A549 (cell line): ENCODE measurements around the gene BBX. TPM values are rescaled to one million over a fixed set of nuclear protein-coding genes. Genes with fewer than 3 reads are reported as not detected.

Experiments used
- ATAC-seq, 2 experiments: fragments of 200-7000 bp in 1 of 2; fragments of >200 bp in 1 of 2; cut with Nextera tagmentation in 1 of 2; cut with Tn5 transposase in 1 of 2; 3 replicates each; pipeline versions ENCODE4 v1.8.0 to v1.9.1; 2018 to 2020; ENCODE audit warnings: mild to moderate bottlenecking in 1 of 2, moderate library complexity in 1 of 2
- CTCF ChIA-PET: fragments of 300-600 bp; sonication (Branson Sonifier 250); formaldehyde crosslinking; extraction: SDS; loops from one replicate; lab custom pipeline; 2021; ENCODE audit warnings: antibody characterized with exemption, inconsistent platforms; lab: Yijun Ruan, JAX
- POLR2A ChIA-PET: fragments of 350-600 bp; formaldehyde crosslinking; extraction: SDS; loops from one replicate; lab custom pipeline; 2021; ENCODE audit warnings: antibody characterized with exemption, inconsistent platforms; lab: Yijun Ruan, JAX
- DNase-seq, 2 experiments: peaks; one replicate each; pipeline versions ENCODE4 v3.0.0 to v3.0.0-alpha.2; 2011 to 2016; ENCODE audit warnings: low read depth in 1 of 2, low spot score in 1 of 2
- FAIRE-seq: peaks from 2 replicates; lab custom pipeline; 2011; peaks lifted over from hg19 to GRCh38; lab: Jason Lieb, UNC
- H3K27ac ChIP-seq, 2 experiments: fragments of >200 bp; sonication (Bioruptor Twin); formaldehyde crosslinking; 3 replicates each; pipeline ENCODE4 v1.5.1; 2016 to 2017
- H3K4me1 ChIP-seq: fragments of >200 bp; sonication (Bioruptor Twin); formaldehyde crosslinking; 3 replicates; pipeline ENCODE4 v1.6.1; 2016
- H3K4me2 ChIP-seq: fragments of >200 bp; sonication (Bioruptor Twin); formaldehyde crosslinking; 3 replicates; pipeline ENCODE4 v1.6.1; 2016
- H3K4me3 ChIP-seq: fragments of >200 bp; sonication (Bioruptor Twin); formaldehyde crosslinking; 3 replicates; pipeline ENCODE4 v1.5.1; 2016
- H3K9me3 ChIP-seq: fragments of >200 bp; sonication (Bioruptor Twin); formaldehyde crosslinking; 3 replicates; pipeline ENCODE4 v1.6.1; 2016
- BHLHE40 ChIP-seq: IDR thresholded peaks from 2 replicates; pipeline ENCODE4 v1.6.1; 2012; ENCODE audit warnings: low read depth, low read length, inconsistent platforms
- CBX8 ChIP-seq: fragments of 200-600 bp; sonication (generic); IDR thresholded peaks from 2 replicates; pipeline ENCODE4 v1.6.1; 2016
- EHF ChIP-seq: fragments of 250-450 bp; sonication (Bioruptor Pico); IDR thresholded peaks from 2 replicates; pipeline ENCODE4 v1.5.0; 2020; ENCODE audit warnings: mild to moderate bottlenecking
- EHMT2 ChIP-seq: fragments of 200-600 bp; sonication (generic); IDR thresholded peaks from 2 replicates; pipeline ENCODE4 v1.6.1; 2016; ENCODE audit warnings: antibody characterized with exemption, low read depth, mild to moderate bottlenecking, moderate library complexity
- FOSL2 ChIP-seq, 2 experiments: fragments of 450-650 bp in 1 of 2; fragments of >200 bp in 1 of 2; sonication (Bioruptor Twin) in 1 of 2; formaldehyde crosslinking; IDR thresholded peaks; 2 replicates each; pipeline versions ENCODE4 v1.5.0 to v1.6.1; 2016 to 2020; ENCODE audit warnings: mild to moderate bottlenecking in 1 of 2, moderate library complexity in 1 of 2
- GATA3 ChIP-seq: IDR thresholded peaks from 2 replicates; pipeline ENCODE4 v1.6.1; 2012; ENCODE audit warnings: borderline replicate concordance
- HOXB13 ChIP-seq: fragments of 250-450 bp; sonication (Bioruptor Pico); IDR thresholded peaks from 2 replicates; pipeline ENCODE4 v1.5.0; 2020; ENCODE audit warnings: low read depth, mild to moderate bottlenecking, moderate library complexity
- JUN ChIP-seq, 2 experiments: fragments of >200 bp; sonication (Bioruptor Twin); formaldehyde crosslinking; IDR thresholded peaks; 2 replicates in 1 of 2; 3 replicates in 1 of 2; pipeline ENCODE4 v1.6.1; 2016 to 2017
- JUNB ChIP-seq: fragments of >200 bp; sonication (Bioruptor Twin); formaldehyde crosslinking; IDR thresholded peaks from 2 replicates; pipeline ENCODE4 v1.6.1; 2016
- KDM5A ChIP-seq: fragments of 200-600 bp; sonication (generic); IDR thresholded peaks from 2 replicates; pipeline ENCODE4 v1.6.1; 2016; ENCODE audit warnings: antibody characterized with exemption, mild to moderate bottlenecking
- MAFK ChIP-seq: fragments of 450-650 bp; IDR thresholded peaks from 2 replicates; pipeline ENCODE4 v1.6.1; 2014; ENCODE audit not compliant: partially characterized antibody
- MAZ ChIP-seq: fragments of 150-350 bp; IDR thresholded peaks from 2 replicates; pipeline ENCODE4 v1.6.1; 2014; ENCODE audit warnings: antibody characterized with exemption, low read depth, low read length, borderline replicate concordance
- MYC ChIP-seq: IDR thresholded peaks from 2 replicates; pipeline ENCODE4 v1.6.1; 2012; ENCODE audit warnings: mild to moderate bottlenecking, inconsistent platforms, low read length, improper control_type of control experiment, borderline replicate concordance
- NFE2L2 ChIP-seq: fragments of 150-350 bp; conservative IDR thresholded peaks from 2 replicates; pipeline ENCODE4 v1.6.1; 2014; ENCODE audit warnings: low read length
- NR3C1 ChIP-seq: fragments of >200 bp; sonication (Bioruptor Twin); formaldehyde crosslinking; IDR thresholded peaks from 3 replicates; pipeline ENCODE4 v1.6.1; 2017
- POLR2A ChIP-seq: IDR thresholded peaks from 2 replicates; pipeline ENCODE4 v1.6.1; 2012; ENCODE audit warnings: mild to moderate bottlenecking, low read length
- POLR2AphosphoS2 ChIP-seq: conservative IDR thresholded peaks from 2 replicates; pipeline ENCODE4 v1.6.1; 2012; ENCODE audit warnings: low read length, improper control_type of control experiment, inconsistent platforms
- RAD21 ChIP-seq, 2 experiments: fragments of >200 bp in 1 of 2; sonication (Bioruptor Twin) in 1 of 2; formaldehyde crosslinking in 1 of 2; IDR thresholded peaks in 1 of 2; conservative IDR thresholded peaks in 1 of 2; 2 replicates in 1 of 2; 3 replicates in 1 of 2; pipeline ENCODE4 v1.6.1; 2012 to 2018; ENCODE audit warnings: inconsistent platforms in 1 of 2
- RCOR1 ChIP-seq: fragments of 150-350 bp; IDR thresholded peaks from 2 replicates; pipeline ENCODE4 v1.6.1; 2014; ENCODE audit warnings: antibody characterized with exemption, low read length, low read depth
- SMC3 ChIP-seq: fragments of >200 bp; sonication (Bioruptor Twin); formaldehyde crosslinking; IDR thresholded peaks from 3 replicates; pipeline ENCODE4 v1.6.1; 2018; ENCODE audit warnings: inconsistent platforms
- SREBF2 ChIP-seq: fragments of 450-650 bp; IDR thresholded peaks from 2 replicates; pipeline ENCODE4 v1.6.1; 2014; ENCODE audit warnings: mild to moderate bottlenecking, moderate library complexity
- TFCP2L1 ChIP-seq: fragments of 250-450 bp; sonication (Bioruptor Pico); IDR thresholded peaks from 2 replicates; pipeline ENCODE4 v1.5.0; 2021; ENCODE audit warnings: mild to moderate bottlenecking
- TP53 ChIP-seq: fragments of 250-450 bp; sonication (Bioruptor Pico); IDR thresholded peaks from 2 replicates; pipeline ENCODE4 v1.5.0; 2021; ENCODE audit warnings: mild to moderate bottlenecking, moderate library complexity
- ZC3H11A ChIP-seq: fragments of 450-650 bp; IDR thresholded peaks from 2 replicates; pipeline ENCODE4 v1.6.1; 2014; ENCODE audit warnings: antibody characterized with exemption, mild to moderate bottlenecking
- ZFP36 ChIP-seq: fragments of 450-650 bp; IDR thresholded peaks from 2 replicates; pipeline ENCODE4 v1.6.1; 2014; ENCODE audit warnings: borderline replicate concordance; ENCODE audit not compliant: partially characterized antibody
- ZNF302 ChIP-seq: fragments of 250-450 bp; sonication (Bioruptor Pico); IDR thresholded peaks from 2 replicates; pipeline ENCODE4 v1.9.0; 2021; ENCODE audit warnings: inconsistent platforms, mild to moderate bottlenecking, moderate library complexity
- WGBS: methylation state at CpG from one replicate; pipeline ENCODE4 v1.1.6; 2017; ENCODE audit errors: missing lambda C conversion rate; 5-methylcytosine and 5-hydroxymethylcytosine counted together
- polyA plus RNA-seq, 4 experiments: library from polyadenylated mRNA; depleted of rRNA in 3 of 4; stranded (reverse); fragments of >200 nt; fragmentation: RNase III in 1 of 4; extraction: RNeasy Plus Mini Kit Qiagen cat#74134 plus additional on column Dnase treatment in 1 of 4; gene quantifications; 2 replicates in 3 of 4; 3 replicates in 1 of 4; pipeline ENCODE4 v1.2.3, GENCODE V29; 2011 to 2017
- TF ChIP-seq, protein P1 (sequence below): fragments of >200 bp; sonication (Bioruptor Twin); formaldehyde crosslinking; IDR thresholded peaks from 2 replicates; pipeline ENCODE4 v1.6.1; 2016
- TF ChIP-seq, protein P2 (sequence below): IDR thresholded peaks from 2 replicates; pipeline ENCODE4 v1.6.1; 2012
- TF ChIP-seq, protein P3 (sequence below): IDR thresholded peaks from 2 replicates; pipeline ENCODE4 v1.6.1; 2012; ENCODE audit warnings: low read depth, borderline replicate concordance

The BBX gene
- polyA plus RNA-seq, 2 of the 4 experiments (the other 2 are of a cell fraction) = 16.7 to 62.8 TPM

DNA sequence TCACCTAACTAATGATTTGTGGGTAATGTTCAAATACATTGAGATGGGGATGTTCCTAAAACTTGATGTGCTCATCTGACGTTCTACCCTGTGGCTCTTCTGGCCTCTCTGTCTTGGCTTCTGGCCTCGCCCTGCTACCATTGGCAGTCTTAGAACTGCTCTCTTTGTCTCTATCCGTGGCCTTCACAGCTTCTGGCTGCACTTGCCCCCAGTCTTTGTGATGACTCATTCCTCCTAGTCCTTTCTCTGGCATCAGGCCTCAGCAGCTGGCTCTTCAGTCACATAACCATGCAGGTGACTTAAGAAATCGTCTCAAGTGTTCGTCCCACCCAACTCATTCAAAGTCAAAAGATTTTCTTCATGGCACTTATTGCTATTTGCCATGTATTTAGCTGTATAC, 188.1 kb downstream of the BBX start:
- peak in 1 of 2 experiments; percentile 23; a peak in 1 of 6 replicates for ATAC-seq
- ChIA-PET CTCF (interaction anchor here (1.0 kb wide), 1 partner anchor 32 kb away, joined by 7 read pairs; no protein-coding TSS in a partner anchor), POLR2A (no interaction called here)
- 71% methylated on average over 5 of the region's 5 CpGs for WGBS
- no peak overlapping the region for H3K27ac ChIP-seq
- TF ChIP-seq FOSL2 (IDR thresholded peaks at IDR 0.05) (no peak), FOSL2 (CRISPR knock-in tag; IDR thresholded peaks at IDR 0.05) (peak; percentile 28; the same call in 1 of the 2 replicates), ZFP36 (no peak)
- H3K4me1 ChIP-seq = peaks cover 3% of the 10 kb centered on the region; the same call in 1 of the 3 replicates
- no peak overlapping the region for H3K4me3 ChIP-seq
- H3K9me3 ChIP-seq = no peaks in the 10 kb centered on the region
- peak; percentile 7 to 12 for DNase-seq
- H3K4me2 ChIP-seq = no peak overlapping the region
- FAIRE-seq = no peak

DNA sequence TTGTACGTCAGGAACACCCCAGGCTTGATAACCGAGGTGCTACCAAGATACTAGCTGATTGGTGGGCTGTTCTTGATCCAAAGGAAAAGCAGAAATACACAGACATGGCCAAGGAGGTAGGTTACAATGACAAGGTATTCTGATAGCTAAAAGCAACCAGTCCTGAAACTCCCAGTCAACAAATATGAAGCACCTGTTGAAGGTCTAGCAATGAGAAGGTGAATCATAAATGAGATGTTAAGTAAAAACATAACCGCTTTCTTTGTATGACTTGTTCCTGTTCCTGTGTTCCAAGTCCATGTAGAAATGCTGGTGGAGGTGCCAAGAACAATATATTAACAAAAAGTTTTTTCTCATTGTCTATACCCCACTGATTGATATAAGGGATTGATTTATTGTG, 194.0 kb downstream of the BBX start:
- Histone ChIP-seq H3K4me2 (no peak overlapping the region), H3K9me3 (no peaks in the 10 kb centered on the region), H3K4me1 (no peaks in the 10 kb centered on the region), H3K27ac (no peak overlapping the region), H3K4me3 (no peak overlapping the region)
- 87% methylated on average over 3 of the region's 3 CpGs for WGBS
- POLR2A ChIA-PET = no interaction called here
- TF ChIP-seq CBX8 = no peak
- TF ChIP-seq JUNB = no peak
- TF ChIP-seq, protein P1, sequence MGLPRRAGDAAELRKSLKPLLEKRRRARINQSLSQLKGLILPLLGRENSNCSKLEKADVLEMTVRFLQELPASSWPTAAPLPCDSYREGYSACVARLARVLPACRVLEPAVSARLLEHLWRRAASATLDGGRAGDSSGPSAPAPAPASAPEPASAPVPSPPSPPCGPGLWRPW = no peak
- no peak for TF ChIP-seq TFCP2L1
- TF ChIP-seq MYC = no peak
- TF ChIP-seq SREBF2 = no peak
- no peak for TF ChIP-seq SMC3
- no peak for TF ChIP-seq JUN (IDR thresholded peaks at IDR 0.05)
- no peak for FAIRE-seq
- DNase-seq = no peak
- ATAC-seq = no peak
- CTCF ChIA-PET = interaction anchor here (1.6 to 2.1 kb wide), 2 partner anchors 23 to 41 kb away, joined by 4 to 5 read pairs; no protein-coding TSS in a partner anchor

DNA sequence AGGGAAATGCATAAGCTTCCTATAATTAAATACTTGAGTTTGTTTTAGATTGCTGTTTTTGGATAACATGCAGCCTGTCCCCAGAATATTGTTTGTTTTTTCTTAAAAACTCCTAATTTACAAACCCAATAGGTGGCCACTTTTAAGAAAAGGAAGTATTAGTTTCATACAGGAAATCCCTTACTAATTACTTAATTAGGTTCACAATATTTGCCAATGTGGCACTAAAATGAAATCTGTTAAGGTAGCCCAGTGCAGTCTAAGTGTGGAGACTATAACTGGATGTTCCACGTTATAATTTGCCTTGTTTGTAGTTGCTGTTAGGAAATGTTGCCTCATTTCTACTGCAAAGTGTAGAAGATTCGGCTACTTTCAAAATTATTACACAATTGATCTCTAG, 195.8 kb downstream of the BBX start:
- no peak for DNase-seq
- TF ChIP-seq MAZ = no peak
- peak; percentile 3 for TF ChIP-seq MAFK
- TF ChIP-seq, all 56 proteins: peak for 1
- 78% methylated on average over 2 of the region's 2 CpGs for WGBS
- ChIA-PET POLR2A (no interaction called here), CTCF (interaction anchor here (1.3 kb wide), 1 partner anchor 28 kb away, joined by 3 read pairs; no protein-coding TSS in a partner anchor)
- Histone ChIP-seq H3K4me3 (no peak overlapping the region), H3K4me1 (no peaks in the 10 kb centered on the region), H3K9me3 (no peaks in the 10 kb centered on the region), H3K4me2 (no peak overlapping the region), H3K27ac (no peak overlapping the region)
- no peak for ATAC-seq
- no peak for FAIRE-seq

DNA sequence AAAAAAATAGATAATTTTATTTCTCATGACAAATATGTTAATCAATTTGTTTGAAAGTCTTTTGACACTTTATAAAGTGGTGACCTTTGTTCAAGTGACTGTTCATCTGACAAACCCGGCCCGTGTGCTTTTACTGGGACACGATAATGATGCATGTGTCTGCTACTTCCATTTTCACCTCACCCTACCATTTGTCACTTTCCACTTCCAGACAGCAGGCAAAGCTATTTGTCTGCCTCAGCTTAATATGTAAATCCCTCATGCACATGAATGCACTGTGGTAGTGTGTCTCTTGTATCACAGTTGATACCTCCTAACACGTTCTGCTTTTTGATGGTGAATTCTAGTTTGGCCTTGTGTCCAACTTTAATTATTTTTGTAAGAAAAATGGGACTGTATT, 204.3 kb downstream of the BBX start:
- Histone ChIP-seq H3K4me2 (no peak overlapping the region), H3K4me3 (no peak overlapping the region), H3K9me3 (no peaks in the 10 kb centered on the region), H3K4me1 (no peaks in the 10 kb centered on the region), H3K27ac (no peak overlapping the region)
- WGBS = 91% methylated on average over 4 of the region's 4 CpGs
- FAIRE-seq (no peak), DNase-seq (no peak), ATAC-seq (no peak)
- ChIA-PET POLR2A (no interaction called here), CTCF (interaction anchor here (3.9 kb wide), 1 partner anchor 51 kb away, joined by 13 read pairs; no protein-coding TSS in a partner anchor)
- TF ChIP-seq KDM5A (no peak), BHLHE40 (no peak), RAD21 (conservative IDR thresholded peaks at IDR 0.05 in 1 of 2, IDR thresholded peaks at IDR 0.05 in 1 of 2) (no peak), NFE2L2 (no peak), MYC (no peak), JUNB (no peak), RCOR1 (no peak), EHMT2 (no peak)

DNA sequence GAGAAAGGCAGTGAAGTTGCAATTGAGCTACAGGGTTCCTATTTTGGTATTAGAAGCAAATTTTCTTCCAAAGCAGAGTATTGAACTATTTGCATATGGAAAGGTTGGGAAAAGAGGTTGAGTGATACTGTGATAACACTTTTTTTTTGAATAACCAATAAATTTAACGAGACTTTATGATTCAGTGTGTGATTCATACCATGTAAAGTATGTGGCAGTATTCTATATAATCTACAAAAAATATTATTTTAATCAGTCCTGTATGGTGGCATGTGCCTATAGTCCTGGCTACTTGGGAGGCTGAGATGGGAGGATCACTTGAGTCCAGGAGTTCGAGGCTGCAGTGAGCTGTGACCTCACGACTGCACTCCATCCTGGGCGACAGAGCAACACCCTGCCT, 206.9 kb downstream of the BBX start:
- CTCF ChIA-PET = interaction anchor here (0.7 to 3.9 kb wide), 5 partner anchors 12 to 155 kb away, joined by 3 to 13 read pairs (median 3); no protein-coding TSS in a partner anchor
- no peaks in the 10 kb centered on the region for H3K4me1 ChIP-seq
- POLR2A ChIA-PET = no interaction called here
- H3K9me3 ChIP-seq = no peaks in the 10 kb centered on the region
- H3K27ac ChIP-seq = no peak overlapping the region
- DNase-seq = no peak
- H3K4me3 ChIP-seq = no peak overlapping the region
- no peak overlapping the region for H3K4me2 ChIP-seq
- ATAC-seq = no peak
- WGBS = 82% methylated on average over 4 of the region's 4 CpGs
- FAIRE-seq = no peak
- TF ChIP-seq ZC3H11A (no peak), GATA3 (no peak), ZNF302 (CRISPR knock-in tag) (no peak), EHF (CRISPR knock-in tag) (no peak), HOXB13 (CRISPR knock-in tag) (no peak), SREBF2 (no peak), NR3C1 (no peak), POLR2AphosphoS2 (no peak), TP53 (no peak), JUNB (no peak), POLR2A (no peak)
- TF ChIP-seq, protein P2, sequence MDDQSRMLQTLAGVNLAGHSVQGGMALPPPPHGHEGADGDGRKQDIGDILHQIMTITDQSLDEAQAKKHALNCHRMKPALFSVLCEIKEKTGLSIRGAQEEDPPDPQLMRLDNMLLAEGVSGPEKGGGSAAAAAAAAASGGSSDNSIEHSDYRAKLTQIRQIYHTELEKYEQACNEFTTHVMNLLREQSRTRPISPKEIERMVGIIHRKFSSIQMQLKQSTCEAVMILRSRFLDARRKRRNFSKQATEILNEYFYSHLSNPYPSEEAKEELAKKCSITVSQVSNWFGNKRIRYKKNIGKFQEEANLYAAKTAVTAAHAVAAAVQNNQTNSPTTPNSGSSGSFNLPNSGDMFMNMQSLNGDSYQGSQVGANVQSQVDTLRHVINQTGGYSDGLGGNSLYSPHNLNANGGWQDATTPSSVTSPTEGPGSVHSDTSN = no peak
- TF ChIP-seq, protein P1 = no peak
- TF ChIP-seq, protein P3, sequence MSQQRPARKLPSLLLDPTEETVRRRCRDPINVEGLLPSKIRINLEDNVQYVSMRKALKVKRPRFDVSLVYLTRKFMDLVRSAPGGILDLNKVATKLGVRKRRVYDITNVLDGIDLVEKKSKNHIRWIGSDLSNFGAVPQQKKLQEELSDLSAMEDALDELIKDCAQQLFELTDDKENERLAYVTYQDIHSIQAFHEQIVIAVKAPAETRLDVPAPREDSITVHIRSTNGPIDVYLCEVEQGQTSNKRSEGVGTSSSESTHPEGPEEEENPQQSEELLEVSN = no peak
